HEK293 (cell line): ENCODE data around the gene KCNAB1.
A peak's percentile ranks its signal among the peaks of the same experiment; 100 is the strongest.

Experiments
- BCL11B ChIP-seq: fragments of 450-650 bp; formaldehyde crosslinking; IDR thresholded peaks from 2 replicates; pipeline ENCODE4 v1.5.1; 2016; ENCODE audit warnings: low read depth, missing biosample characterization, missing genetic modification characterization
- KLF1 ChIP-seq: fragments of 450-650 bp; formaldehyde crosslinking; IDR thresholded peaks from 2 replicates; pipeline ENCODE4 v1.5.1; 2016; ENCODE audit warnings: missing biosample characterization, missing genetic modification characterization
- KLF8 ChIP-seq: fragments of 450-650 bp; formaldehyde crosslinking; IDR thresholded peaks from 2 replicates; pipeline ENCODE4 v1.5.1; 2016; ENCODE audit warnings: missing biosample characterization, missing genetic modification characterization
- MEIS1 ChIP-seq: sonication (generic); formaldehyde crosslinking; IDR thresholded peaks from 2 replicates; pipeline ENCODE4 v1.8.1; 2022; ENCODE audit warnings: missing genetic modification reagents, mild to moderate bottlenecking, borderline replicate concordance
- MYNN ChIP-seq: fragments of 450-650 bp; formaldehyde crosslinking; IDR thresholded peaks from 2 replicates; pipeline ENCODE4 v1.5.1; 2016; ENCODE audit warnings: missing biosample characterization, missing genetic modification characterization, borderline replicate concordance
- PRDM1 ChIP-seq: fragments of 450-650 bp; formaldehyde crosslinking; IDR thresholded peaks from 2 replicates; pipeline ENCODE4; 2016; ENCODE audit warnings: missing biosample characterization, missing genetic modification characterization
- SALL2 ChIP-seq: fragments of 450-650 bp; formaldehyde crosslinking; IDR thresholded peaks from 2 replicates; pipeline ENCODE4 v1.5.0; 2017; ENCODE audit warnings: missing biosample characterization, mild to moderate bottlenecking, missing genetic modification characterization, borderline replicate concordance
- SETDB1 ChIP-seq: IDR thresholded peaks from one replicate; pipeline ENCODE4 v1.6.1; 2017; ENCODE audit warnings: mild to moderate bottlenecking, low read length, moderate library complexity, mixed read lengths; ENCODE audit not compliant: insufficient read length
- SP3 ChIP-seq: fragments of 450-650 bp; formaldehyde crosslinking; IDR thresholded peaks from 2 replicates; pipeline ENCODE4 v1.5.1; 2016; ENCODE audit warnings: missing biosample characterization, missing genetic modification characterization
- TSHZ1 ChIP-seq: fragments of 450-650 bp; formaldehyde crosslinking; IDR thresholded peaks from 2 replicates; pipeline ENCODE4 v1.5.1; 2016; ENCODE audit warnings: missing biosample characterization, missing genetic modification characterization, borderline replicate concordance
- YY1 ChIP-seq: fragments of 450-650 bp; formaldehyde crosslinking; IDR thresholded peaks from 2 replicates; pipeline ENCODE4 v1.5.1; 2018; ENCODE audit warnings: missing biosample characterization, missing genetic modification characterization
- ZFP41 ChIP-seq: fragments of 450-650 bp; formaldehyde crosslinking; IDR thresholded peaks from 2 replicates; pipeline ENCODE4 v1.5.1; 2016; ENCODE audit warnings: missing biosample characterization, missing genetic modification characterization, borderline replicate concordance
- ZFP69B ChIP-seq: fragments of 450-650 bp; formaldehyde crosslinking; IDR thresholded peaks from 2 replicates; pipeline ENCODE4 v1.5.1; 2016; ENCODE audit warnings: missing biosample characterization, missing genetic modification characterization
- ZNF132 ChIP-seq: fragments of 450-650 bp; formaldehyde crosslinking; IDR thresholded peaks from 2 replicates; pipeline ENCODE4 v1.5.1; 2017; ENCODE audit warnings: missing biosample characterization, missing genetic modification characterization, borderline replicate concordance
- ZNF138 ChIP-seq: fragments of 450-650 bp; formaldehyde crosslinking; IDR thresholded peaks from 2 replicates; pipeline ENCODE4 v1.5.1; 2016; ENCODE audit warnings: missing biosample characterization, missing genetic modification characterization, borderline replicate concordance
- ZNF148 ChIP-seq: fragments of 450-650 bp; formaldehyde crosslinking; IDR thresholded peaks from 2 replicates; pipeline ENCODE4 v1.5.0; 2017; ENCODE audit warnings: missing biosample characterization, missing genetic modification characterization, borderline replicate concordance
- ZNF174 ChIP-seq: fragments of 450-650 bp; formaldehyde crosslinking; IDR thresholded peaks from 2 replicates; pipeline ENCODE4 v1.5.0; 2017; ENCODE audit warnings: missing biosample characterization, mild to moderate bottlenecking, missing genetic modification characterization
- ZNF175 ChIP-seq: fragments of 450-650 bp; formaldehyde crosslinking; IDR thresholded peaks from 2 replicates; pipeline ENCODE4 v1.5.1; 2016; ENCODE audit warnings: missing biosample characterization, missing genetic modification characterization
- ZNF19 ChIP-seq: fragments of 450-650 bp; formaldehyde crosslinking; IDR thresholded peaks from 2 replicates; pipeline ENCODE4; 2016; ENCODE audit warnings: missing biosample characterization, missing genetic modification characterization, low read depth
- ZNF239 ChIP-seq: fragments of 450-650 bp; formaldehyde crosslinking; IDR thresholded peaks from 2 replicates; pipeline ENCODE4 v1.5.1; 2016; ENCODE audit warnings: missing biosample characterization, missing genetic modification characterization
- ZNF292 ChIP-seq: fragments of 450-650 bp; formaldehyde crosslinking; IDR thresholded peaks from 2 replicates; pipeline ENCODE4 v1.5.1; 2016; ENCODE audit warnings: low read depth, missing biosample characterization, missing genetic modification characterization, borderline replicate concordance
- ZNF394 ChIP-seq: fragments of 450-650 bp; formaldehyde crosslinking; IDR thresholded peaks from 2 replicates; pipeline ENCODE4 v1.5.1; 2016; ENCODE audit warnings: missing biosample characterization, missing genetic modification characterization, mild to moderate bottlenecking, moderate library complexity, borderline replicate concordance
- ZNF510 ChIP-seq: fragments of 450-650 bp; formaldehyde crosslinking; IDR thresholded peaks from 2 replicates; pipeline ENCODE4 v1.5.1; 2018; ENCODE audit warnings: mild to moderate bottlenecking, missing genetic modification characterization, missing biosample characterization; ENCODE audit not compliant: insufficient replicate concordance
- ZNF585B ChIP-seq: fragments of 450-650 bp; formaldehyde crosslinking; IDR thresholded peaks from 2 replicates; pipeline ENCODE4 v1.5.1; 2016; ENCODE audit warnings: missing biosample characterization, missing genetic modification characterization
- ZNF626 ChIP-seq: fragments of 450-650 bp; sonication (Bioruptor Pico); formaldehyde crosslinking; IDR thresholded peaks from 2 replicates; pipeline ENCODE4 v1.5.1; 2018; ENCODE audit warnings: missing biosample characterization, missing genetic modification characterization, inconsistent platforms
- ZNF629 ChIP-seq: fragments of 450-650 bp; formaldehyde crosslinking; IDR thresholded peaks from 2 replicates; pipeline ENCODE4 v1.5.1; 2017; ENCODE audit warnings: missing biosample characterization, missing genetic modification characterization
- ZNF664 ChIP-seq: fragments of 450-650 bp; formaldehyde crosslinking; IDR thresholded peaks from 2 replicates; pipeline ENCODE4 v1.5.1; 2016; ENCODE audit warnings: missing biosample characterization, missing genetic modification characterization
- ZNF692 ChIP-seq: fragments of 450-650 bp; formaldehyde crosslinking; IDR thresholded peaks from 2 replicates; pipeline ENCODE4 v1.5.1; 2016; ENCODE audit warnings: missing biosample characterization, missing genetic modification characterization
- ZNF76 ChIP-seq: fragments of 450-650 bp; formaldehyde crosslinking; IDR thresholded peaks from 2 replicates; pipeline ENCODE4; 2016; ENCODE audit warnings: low read depth, missing biosample characterization, missing genetic modification characterization, borderline replicate concordance
- ZNF777 ChIP-seq: fragments of 450-650 bp; formaldehyde crosslinking; IDR thresholded peaks from 2 replicates; pipeline ENCODE4 v1.5.1; 2017; ENCODE audit warnings: missing biosample characterization, missing genetic modification characterization, borderline replicate concordance
- ZSCAN16 ChIP-seq: fragments of 450-650 bp; formaldehyde crosslinking; IDR thresholded peaks from 2 replicates; pipeline ENCODE4 v1.5.1; 2016; ENCODE audit warnings: missing biosample characterization, missing genetic modification characterization
- ZSCAN5A ChIP-seq: fragments of 450-650 bp; formaldehyde crosslinking; IDR thresholded peaks from 2 replicates; pipeline ENCODE4 v1.5.1; 2016; ENCODE audit warnings: missing biosample characterization, missing genetic modification characterization
- ZXDB ChIP-seq: fragments of 450-650 bp; formaldehyde crosslinking; IDR thresholded peaks from 2 replicates; pipeline ENCODE4 v1.5.1; 2016; ENCODE audit warnings: missing biosample characterization, missing genetic modification characterization

Gene KCNAB1

GRCh38 chr3:156161172-156161571 is 40.8 kb downstream of the KCNAB1 start (continued):
- TF ChIP-seq ZNF148 (tag by site-specific recombination) = peak; percentile 50; the same call in 1 of the 2 replicates
- TF ChIP-seq KLF8 = peak; percentile 79
- TF ChIP-seq ZFP69B (tag by site-specific recombination) = peak; percentile 83
- TF ChIP-seq PRDM1 (tag by site-specific recombination) = no peak
- peak; percentile 75 for TF ChIP-seq ZNF394 (tag by site-specific recombination)
- no peak for TF ChIP-seq ZNF175 (tag by site-specific recombination)
- TF ChIP-seq ZNF626 = no peak
- no peak for TF ChIP-seq SALL2 (tag by site-specific recombination)
- no peak for TF ChIP-seq ZNF138
- TF ChIP-seq ZNF585B (tag by site-specific recombination) = no peak
- peak; percentile 53; the same call in 1 of the 2 replicates for TF ChIP-seq ZNF76
- no peak for TF ChIP-seq SETDB1
- TF ChIP-seq TSHZ1 (tag by site-specific recombination) = peak; percentile 90; the same call in 1 of the 2 replicates
- peak; percentile 92 for TF ChIP-seq ZXDB (tag by site-specific recombination)
- no peak for TF ChIP-seq ZFP41
- no peak for TF ChIP-seq ZNF239 (tag by site-specific recombination)
- no peak for TF ChIP-seq ZNF292 (tag by site-specific recombination)
- no peak for TF ChIP-seq BCL11B
- 0 out of 2 replicates have a peak, but pooled peaks have one; percentile 31 for TF ChIP-seq ZNF19 (tag by site-specific recombination)
- no peak for TF ChIP-seq ZNF777
- peak; percentile 72 for TF ChIP-seq KLF1 (tag by site-specific recombination)
- TF ChIP-seq ZNF692 (tag by site-specific recombination) = peak; percentile 87
- TF ChIP-seq ZSCAN16 = peak; percentile 67; the same call in 1 of the 2 replicates
- peak; percentile 97 for TF ChIP-seq ZNF629 (tag by site-specific recombination)
- peak; percentile 50; the same call in 1 of the 2 replicates for TF ChIP-seq SP3 (tag by site-specific recombination)
- no peak for TF ChIP-seq ZNF132 (tag by site-specific recombination)
- TF ChIP-seq ZNF664 (tag by site-specific recombination) = 0 out of 2 replicates have a peak, but pooled peaks have one; percentile 45
- TF ChIP-seq MEIS1 (CRISPR knock-in tag) = 0 out of 2 replicates have a peak, but pooled peaks have one; percentile 37
- no peak for TF ChIP-seq ZNF174 (tag by site-specific recombination)
- no peak for TF ChIP-seq MYNN (tag by site-specific recombination)
- 0 out of 2 replicates have a peak, but pooled peaks have one; percentile 34 for TF ChIP-seq YY1 (tag by site-specific recombination)
- peak; percentile 79; the same call in 1 of the 2 replicates for TF ChIP-seq ZSCAN5A
- no peak for TF ChIP-seq ZNF510 (tag by site-specific recombination)
